Stimulated activated naive CD8-positive, alpha-beta T cell treated with anti-CD3 and anti-CD28 coated beads, Interleukin-15, amount 100 ng/mL, for 72 hours (primary cell): Measurements from ENCODE around the gene EIF4A3.

Experiments used
- ATAC-seq: fragments of 150-1000 bp; cut with Tn5 transposase; 2 replicates; pipeline ENCODE4 v1.10.0; 2021; ENCODE audit warnings: mild to moderate bottlenecking, moderate library complexity
- DNase-seq, 2 donors: peaks; one replicate each; pipeline ENCODE4 v3.0.0; 2021 to 2022
- H3K27ac Mint-ChIP-seq, 2 donors: one replicate each; pipeline ENCODE4 v1.8.0; 2022; ENCODE audit warnings: mild to moderate bottlenecking in 2 of 2, mixed read lengths in 2 of 2, moderate library complexity in 2 of 2
- H3K27me3 Mint-ChIP-seq: one replicate; pipeline ENCODE4 v1.8.0; 2022; ENCODE audit warnings: mixed read lengths
- H3K4me1 Mint-ChIP-seq: one replicate; pipeline ENCODE4 v1.8.0; 2022; ENCODE audit warnings: mild to moderate bottlenecking, mixed read lengths
- H3K4me3 Mint-ChIP-seq, 2 donors: one replicate each; pipeline ENCODE4 v1.8.0; 2022; ENCODE audit warnings: mild to moderate bottlenecking in 2 of 2, mixed read lengths in 2 of 2, moderate library complexity in 1 of 2
- H3K9me3 Mint-ChIP-seq, 2 donors: one replicate each; pipeline ENCODE4 v1.8.0; 2022; ENCODE audit warnings: mixed read lengths in 2 of 2

Gene EIF4A3

GRCh38 chr17:80114758-80115157 is 32.2 kb downstream of the EIF4A3 start:
- Mint-ChIP-seq H3K27ac (no peak overlapping the region), H3K9me3 (peaks cover 0 to 8% of the 10 kb centered on the region in 2 donors), H3K4me3 (no peak overlapping the region), H3K27me3 (no peaks in the 10 kb centered on the region), H3K4me1 (no peaks in the 10 kb centered on the region)
- no peak for DNase-seq
- no peak for ATAC-seq

DNA sequence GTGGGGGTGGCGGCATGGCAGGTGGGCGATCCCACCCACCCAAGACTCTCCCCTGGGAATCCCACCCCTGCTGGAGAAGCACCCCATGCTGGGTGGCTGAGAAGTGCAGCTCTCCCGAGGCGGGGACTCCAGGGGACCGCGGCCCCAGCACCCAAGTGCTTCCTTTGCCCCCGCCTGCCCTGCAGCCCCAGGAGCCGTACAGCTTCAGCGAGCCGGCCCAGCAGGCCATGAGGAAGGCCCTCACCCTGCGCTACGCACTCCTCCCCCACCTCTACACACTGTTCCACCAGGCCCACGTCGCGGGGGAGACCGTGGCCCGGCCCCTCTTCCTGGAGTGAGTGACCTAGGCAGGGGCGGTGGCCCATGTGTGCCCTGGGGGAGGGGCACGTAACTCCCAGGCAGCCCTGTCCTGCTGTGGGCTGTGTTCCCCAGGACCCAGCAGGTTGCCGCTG is 33.9 kb downstream of the EIF4A3 start:
- H3K4me3 Mint-ChIP-seq = no peak overlapping the region

DNA sequence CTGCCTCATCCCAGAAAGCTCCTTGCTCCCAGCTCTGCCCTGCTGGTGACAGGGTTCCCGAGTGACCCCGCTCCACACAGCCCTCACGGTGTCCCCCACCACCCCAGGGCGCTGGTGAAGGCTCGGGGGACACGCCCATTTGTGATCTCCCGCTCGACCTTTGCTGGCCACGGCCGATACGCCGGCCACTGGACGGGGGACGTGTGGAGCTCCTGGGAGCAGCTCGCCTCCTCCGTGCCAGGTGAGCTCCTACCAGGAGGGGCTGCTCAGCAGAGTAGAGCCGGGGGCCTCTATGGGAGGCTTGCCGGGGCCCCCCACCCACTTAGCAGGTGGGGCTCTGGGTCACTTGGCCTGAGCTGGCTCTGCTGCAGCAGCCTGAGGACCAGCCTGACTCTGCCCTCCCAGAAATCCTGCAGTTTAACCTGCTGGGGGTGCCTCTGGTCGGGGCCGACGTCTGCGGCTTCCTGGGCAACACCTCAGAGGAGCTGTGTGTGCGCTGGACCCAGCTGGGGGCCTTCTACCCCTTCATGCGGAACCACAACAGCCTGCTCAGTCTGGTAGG is 34.4 kb downstream of the EIF4A3 start:
- Mint-ChIP-seq H3K27ac (no peak overlapping the region), H3K9me3 (peaks cover 0 to 8% of the 10 kb centered on the region in 2 donors), H3K4me1 (no peaks in the 10 kb centered on the region), H3K27me3 (no peaks in the 10 kb centered on the region), H3K4me3 (no peak overlapping the region)
- DNase-seq (no peak), ATAC-seq (no peak)

More for the DNA sequence above, 33.9 kb downstream of the EIF4A3 start:
- Mint-ChIP-seq H3K4me1 (no peaks in the 10 kb centered on the region), H3K9me3 (peaks cover 0 to 8% of the 10 kb centered on the region in 2 donors), H3K27me3 (no peaks in the 10 kb centered on the region), H3K27ac (no peak overlapping the region)
- ATAC-seq = no peak
- DNase-seq = no peak

- Mint-ChIP-seq H3K4me3 (no peak overlapping the region), H3K4me1 (no peaks in the 10 kb centered on the region), H3K27me3 (no peaks in the 10 kb centered on the region), H3K27ac (peak overlapping the region in 1 of 2 donors; percentile 21), H3K9me3 (peaks cover 0 to 8% of the 10 kb centered on the region in 2 donors)
- ATAC-seq (no peak), DNase-seq (no peak)
Observed at GRCh38 chr17:80111702-80112470, 35.0 kb downstream of the EIF4A3 start.

DNA sequence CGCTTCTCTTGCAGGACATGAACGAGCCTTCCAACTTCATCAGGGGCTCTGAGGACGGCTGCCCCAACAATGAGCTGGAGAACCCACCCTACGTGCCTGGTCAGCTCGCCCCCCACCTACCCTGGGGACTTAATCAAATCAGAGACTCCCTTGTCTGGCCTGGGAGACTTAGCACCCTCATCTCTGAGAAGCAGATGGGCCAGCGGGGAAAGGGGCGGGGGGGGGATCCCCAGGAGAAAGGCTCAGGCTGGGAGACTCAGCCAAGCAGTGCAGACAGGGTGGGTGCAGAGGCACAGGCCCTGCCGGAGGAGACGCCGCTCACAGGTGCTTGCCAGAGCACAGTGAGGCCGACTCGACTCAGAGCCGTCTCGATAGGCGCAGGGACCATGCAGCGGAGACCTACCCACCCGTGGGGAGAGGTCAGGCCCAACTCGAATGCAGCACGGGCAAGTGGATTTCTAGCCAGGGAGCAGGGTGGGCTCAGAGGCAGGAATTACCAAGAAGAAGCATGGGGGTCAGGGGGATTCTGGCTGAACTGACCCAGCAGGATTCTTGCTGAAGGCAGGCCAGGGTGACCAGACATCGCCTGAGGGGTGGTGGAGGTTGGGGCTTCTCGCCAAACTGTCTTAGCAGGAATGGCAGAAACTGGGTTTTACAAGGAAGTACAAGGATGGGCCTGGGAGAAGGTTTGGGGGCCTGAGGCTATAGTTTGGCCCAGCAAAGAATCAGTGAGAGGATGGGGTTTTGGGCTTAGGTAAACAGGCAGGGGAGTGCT is 35.8 kb downstream of the EIF4A3 start:
- Mint-ChIP-seq H3K27me3 (no peaks in the 10 kb centered on the region), H3K4me3 (no peak overlapping the region), H3K27ac (peak overlapping the region in 1 of 2 donors; percentile 21), H3K9me3 (peaks cover 0 to 8% of the 10 kb centered on the region in 2 donors), H3K4me1 (no peaks in the 10 kb centered on the region)
- no peak for DNase-seq
- ATAC-seq = no peak

DNA sequence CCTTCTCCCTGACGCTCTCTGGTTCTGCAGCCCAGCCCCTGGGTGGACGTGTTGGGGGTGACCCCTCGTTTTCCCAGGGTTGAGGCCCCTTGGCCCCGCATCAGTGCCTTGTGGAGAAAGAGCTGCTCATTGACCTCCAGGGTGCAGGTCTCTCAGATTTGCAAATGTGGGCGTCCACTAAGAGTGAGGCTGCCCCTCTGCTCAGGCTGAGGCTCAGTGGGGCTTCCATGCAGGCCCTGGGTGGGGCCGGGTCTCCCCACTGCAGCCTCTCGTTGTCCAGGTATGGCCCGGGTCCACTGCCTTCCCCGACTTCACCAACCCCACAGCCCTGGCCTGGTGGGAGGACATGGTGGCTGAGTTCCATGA is 36.5 kb downstream of the EIF4A3 start:
- H3K4me1 Mint-ChIP-seq = no peaks in the 10 kb centered on the region
- no peak overlapping the region for H3K4me3 Mint-ChIP-seq
- ATAC-seq = no peak
- no peak for DNase-seq
- no peaks in the 10 kb centered on the region for H3K27me3 Mint-ChIP-seq
- peaks cover 0 to 4% of the 10 kb centered on the region in 2 donors for H3K9me3 Mint-ChIP-seq
- no peak overlapping the region for H3K27ac Mint-ChIP-seq

- no peaks in the 10 kb centered on the region for H3K4me1 Mint-ChIP-seq
- no peaks in the 10 kb centered on the region for H3K27me3 Mint-ChIP-seq
- peak overlapping the region in 1 of 2 donors; percentile 92 for H3K27ac Mint-ChIP-seq
- DNase-seq = no peak
- no peak overlapping the region for H3K4me3 Mint-ChIP-seq
- no peaks in the 10 kb centered on the region for H3K9me3 Mint-ChIP-seq
- ATAC-seq = no peak
Observed at GRCh38 chr17:80109713-80110446, 37.0 kb downstream of the EIF4A3 start.

GRCh38 chr17:80109066-80109660 is 37.8 kb downstream of the EIF4A3 start:
- peak overlapping the region in 1 of 2 donors; percentile 19 for H3K27ac Mint-ChIP-seq
- H3K4me3 Mint-ChIP-seq = no peak overlapping the region
- ATAC-seq = no peak
- DNase-seq = no peak
- H3K9me3 Mint-ChIP-seq = no peaks in the 10 kb centered on the region
- no peaks in the 10 kb centered on the region for H3K27me3 Mint-ChIP-seq
- H3K4me1 Mint-ChIP-seq = no peaks in the 10 kb centered on the region

- DNase-seq (no peak), ATAC-seq (no peak)
- Mint-ChIP-seq H3K4me1 (peaks cover 5% of the 10 kb centered on the region), H3K9me3 (no peaks in the 10 kb centered on the region), H3K27ac (peak overlapping the region in 1 of 2 donors; percentile 42), H3K27me3 (no peaks in the 10 kb centered on the region), H3K4me3 (no peak overlapping the region)
Observed at GRCh38 chr17:80108036-80108971, 38.6 kb downstream of the EIF4A3 start.

DNA sequence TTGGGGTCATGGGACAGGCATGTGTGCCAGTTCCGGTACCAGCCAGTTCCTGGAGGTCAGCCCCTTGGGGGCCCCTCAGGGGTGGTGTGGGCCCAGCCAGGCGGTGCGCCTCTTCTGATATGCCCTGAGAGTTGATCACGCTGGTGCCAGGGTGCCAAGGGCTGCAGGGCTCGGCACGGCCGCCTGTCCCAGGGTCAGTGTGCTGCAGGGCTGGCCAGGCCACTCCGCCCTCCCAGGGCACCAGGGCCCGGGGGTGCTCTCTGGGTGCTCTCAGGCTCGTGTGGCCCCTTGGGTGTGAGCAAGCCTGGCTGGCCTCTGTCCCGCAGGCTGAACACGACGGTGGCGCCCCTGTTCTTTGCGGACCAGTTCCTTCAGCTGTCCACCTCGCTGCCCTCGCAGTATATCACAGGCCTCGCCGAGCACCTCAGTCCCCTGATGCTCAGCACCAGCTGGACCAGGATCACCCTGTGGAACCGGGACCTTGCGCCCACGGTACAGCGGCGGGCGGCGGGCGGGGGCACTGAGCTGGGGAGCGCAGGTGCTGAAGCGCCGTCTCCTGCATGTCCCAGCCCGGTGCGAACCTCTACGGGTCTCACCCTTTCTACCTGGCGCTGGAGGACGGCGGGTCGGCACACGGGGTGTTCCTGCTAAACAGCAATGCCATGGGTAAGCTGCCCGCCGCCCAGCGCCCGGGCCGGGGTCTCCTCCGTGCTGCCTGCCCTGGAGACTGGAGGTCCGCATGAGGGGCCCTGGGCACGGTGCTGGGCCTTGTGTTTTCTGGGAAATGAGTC is 39.5 kb downstream of the EIF4A3 start:
- H3K27ac Mint-ChIP-seq = no peak overlapping the region
- DNase-seq (no peak), ATAC-seq (no peak)
- H3K4me3 Mint-ChIP-seq = no peak overlapping the region
- peaks cover 14% of the 10 kb centered on the region for H3K4me1 Mint-ChIP-seq
- no peaks in the 10 kb centered on the region for H3K27me3 Mint-ChIP-seq
- H3K9me3 Mint-ChIP-seq = no peaks in the 10 kb centered on the region

DNA sequence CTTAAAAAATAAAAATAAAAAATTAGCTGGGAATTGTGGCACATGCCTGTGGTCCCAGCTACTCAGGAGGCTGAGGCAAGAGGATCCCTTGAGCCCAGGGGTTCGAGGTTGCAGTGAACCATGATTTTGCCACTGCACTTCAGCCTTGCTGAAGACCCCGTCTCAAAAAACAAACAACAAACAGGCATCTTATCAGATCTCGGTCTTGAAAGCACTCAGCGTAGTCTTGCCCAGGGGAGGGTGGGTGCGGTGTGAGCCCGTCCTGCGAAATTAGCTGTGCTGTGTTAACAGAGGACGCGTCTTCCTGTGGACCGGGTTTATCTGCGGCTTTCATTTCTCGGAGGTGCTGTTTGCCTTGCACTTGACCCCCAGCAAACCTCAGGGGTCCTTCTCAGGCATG is 40.2 kb downstream of the EIF4A3 start:
- ATAC-seq = no peak
- no peak overlapping the region for H3K27ac Mint-ChIP-seq
- no peak for DNase-seq
- H3K4me1 Mint-ChIP-seq = peaks cover 21% of the 10 kb centered on the region
- no peaks in the 10 kb centered on the region for H3K27me3 Mint-ChIP-seq
- H3K9me3 Mint-ChIP-seq = no peaks in the 10 kb centered on the region
- no peak overlapping the region for H3K4me3 Mint-ChIP-seq

DNA sequence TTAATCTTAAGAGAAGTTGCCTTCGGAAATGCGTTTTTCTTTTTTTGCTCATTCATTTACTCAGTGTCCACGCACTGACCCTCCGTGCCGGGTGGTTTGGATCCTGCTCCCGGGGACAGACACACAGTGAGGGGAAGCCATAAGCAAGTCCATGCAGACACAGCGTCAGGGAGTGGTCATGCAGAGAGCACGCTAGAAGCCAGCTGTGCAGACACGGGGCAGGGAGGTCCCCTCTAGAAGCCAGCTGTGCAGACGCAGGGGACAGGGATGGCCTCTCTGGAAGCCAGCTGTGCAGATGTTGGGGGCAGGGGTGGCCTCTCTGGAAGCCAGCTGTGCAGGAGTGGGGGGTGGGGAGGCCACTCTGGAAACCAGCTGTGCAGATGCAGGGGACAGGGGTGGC is 40.8 kb downstream of the EIF4A3 start:
- Mint-ChIP-seq H3K27me3 (no peaks in the 10 kb centered on the region), H3K4me3 (no peak overlapping the region), H3K4me1 (peaks cover 21% of the 10 kb centered on the region), H3K9me3 (no peaks in the 10 kb centered on the region), H3K27ac (no peak overlapping the region)
- no peak for DNase-seq
- ATAC-seq = no peak

- Mint-ChIP-seq H3K4me1 (peaks cover 25% of the 10 kb centered on the region), H3K27me3 (no peaks in the 10 kb centered on the region), H3K4me3 (no peak overlapping the region), H3K27ac (no peak overlapping the region), H3K9me3 (no peaks in the 10 kb centered on the region)
- no peak for ATAC-seq
- DNase-seq = no peak
Observed at GRCh38 chr17:80105762-80106161, 41.2 kb downstream of the EIF4A3 start.

GRCh38 chr17:80104956-80105375 is 42.0 kb downstream of the EIF4A3 start:
- ATAC-seq (no peak), DNase-seq (no peak)
- Mint-ChIP-seq H3K27ac (no peak overlapping the region), H3K27me3 (no peaks in the 10 kb centered on the region), H3K9me3 (no peaks in the 10 kb centered on the region), H3K4me3 (no peak overlapping the region), H3K4me1 (peaks cover 33% of the 10 kb centered on the region)
